Measurements from ENCODE around the gene KLHDC8B.
A peak's percentile ranks its signal among the peaks of the same experiment; 100 is the strongest.
"Not testable (repeated sequence)": the region's sequence is repeated elsewhere in the genome, so short reads cannot be mapped to it uniquely, and the experiment has no call there.

The KLHDC8B gene

GRCh38 chr3:49174397-49174985, 3.1 kb downstream of the KLHDC8B start:
- DNase-seq = no peak
- intact Hi-C loops (cut with DNase I) = loop anchor here (5.0 kb wide), 1 partner anchor 103 kb away; the partner anchor contains the start of gene C3orf62

DNA sequence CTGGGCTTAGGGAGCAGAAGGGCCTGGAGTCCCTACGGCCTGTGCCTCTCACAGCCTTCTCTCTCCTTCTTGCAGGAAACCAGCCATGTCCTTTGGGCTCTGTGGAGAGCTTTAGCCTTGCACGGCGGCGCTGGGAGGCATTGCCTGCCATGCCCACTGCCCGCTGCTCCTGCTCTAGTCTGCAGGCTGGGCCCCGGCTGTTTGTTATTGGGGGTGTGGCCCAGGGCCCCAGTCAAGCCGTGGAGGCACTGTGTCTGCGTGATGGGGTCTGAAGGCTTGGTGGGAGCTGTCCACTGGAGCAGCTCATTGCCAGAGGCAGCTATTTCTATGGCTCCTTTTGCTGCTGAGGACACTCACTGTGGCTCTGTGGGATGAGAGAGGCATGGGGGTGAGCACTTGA, 4.1 kb downstream of the KLHDC8B start:
- intact Hi-C loops (cut with DNase I) = no loop called here
- DNase-seq = no peak

DNA sequence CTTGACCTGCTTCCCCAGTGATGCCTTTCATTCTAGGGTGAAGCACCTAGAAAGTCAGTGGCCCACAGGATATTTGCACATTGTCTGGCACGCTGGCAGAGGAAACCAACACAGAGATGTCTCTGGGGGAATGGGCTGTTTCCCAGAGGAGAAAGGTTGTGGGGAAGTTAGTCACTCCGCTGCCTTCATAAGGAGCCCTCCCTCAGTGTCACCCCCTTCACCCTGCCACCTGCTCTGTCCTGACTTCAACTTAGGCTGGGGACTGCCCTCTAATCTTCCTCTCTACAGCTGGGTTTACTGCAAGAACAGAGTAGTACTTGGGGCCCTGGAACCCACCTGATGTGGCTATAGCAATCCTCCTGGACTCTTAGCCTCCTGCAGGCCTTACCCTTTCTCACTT, 5.7 kb downstream of the KLHDC8B start:
- intact Hi-C loops (cut with DNase I) = no loop called here
- no peak for DNase-seq

- intact Hi-C loops (cut with DNase I) = no loop called here
- no peak for DNase-seq
Measured at GRCh38 chr3:49180116-49180515, 8.7 kb downstream of the KLHDC8B start.

- no peak for DNase-seq
- intact Hi-C loops (cut with DNase I) = no loop called here
Measured at GRCh38 chr3:49181351-49181750, 10.0 kb downstream of the KLHDC8B start.

GRCh38 chr3:49182682-49183081, 11.3 kb downstream of the KLHDC8B start:
- DNase-seq = no peak
- intact Hi-C loops (cut with DNase I) = no loop called here

GRCh38 chr3:49183873-49184272, 12.5 kb downstream of the KLHDC8B start:
- no peak for DNase-seq
- intact Hi-C loops (cut with DNase I) = no loop called here

GRCh38 chr3:49191741-49192140, 20.3 kb downstream of the KLHDC8B start:
- intact Hi-C loops (cut with DNase I) = no loop called here
- DNase-seq = no peak

DNA sequence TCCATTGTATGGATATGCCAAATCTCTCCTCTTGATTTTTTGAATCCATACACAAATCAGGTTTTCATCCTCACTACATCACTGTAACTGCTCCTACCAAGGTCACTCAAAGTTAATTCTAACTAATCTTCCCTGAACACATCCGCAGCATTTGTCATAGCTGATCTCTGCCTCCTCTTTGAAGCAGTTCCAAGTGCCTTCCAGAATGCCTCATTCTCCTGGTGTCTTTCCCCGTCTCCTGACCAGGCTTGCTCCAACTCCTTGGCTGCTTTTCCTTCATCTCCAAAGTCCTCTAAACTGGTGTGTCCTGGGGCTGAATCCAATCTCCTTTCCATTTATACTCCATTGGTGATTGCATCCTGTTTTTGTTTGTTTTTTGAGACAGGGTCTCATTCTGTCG, 26.8 kb downstream of the KLHDC8B start:
- intact Hi-C loops (cut with DNase I) = no loop called here
- no peak for DNase-seq

DNA sequence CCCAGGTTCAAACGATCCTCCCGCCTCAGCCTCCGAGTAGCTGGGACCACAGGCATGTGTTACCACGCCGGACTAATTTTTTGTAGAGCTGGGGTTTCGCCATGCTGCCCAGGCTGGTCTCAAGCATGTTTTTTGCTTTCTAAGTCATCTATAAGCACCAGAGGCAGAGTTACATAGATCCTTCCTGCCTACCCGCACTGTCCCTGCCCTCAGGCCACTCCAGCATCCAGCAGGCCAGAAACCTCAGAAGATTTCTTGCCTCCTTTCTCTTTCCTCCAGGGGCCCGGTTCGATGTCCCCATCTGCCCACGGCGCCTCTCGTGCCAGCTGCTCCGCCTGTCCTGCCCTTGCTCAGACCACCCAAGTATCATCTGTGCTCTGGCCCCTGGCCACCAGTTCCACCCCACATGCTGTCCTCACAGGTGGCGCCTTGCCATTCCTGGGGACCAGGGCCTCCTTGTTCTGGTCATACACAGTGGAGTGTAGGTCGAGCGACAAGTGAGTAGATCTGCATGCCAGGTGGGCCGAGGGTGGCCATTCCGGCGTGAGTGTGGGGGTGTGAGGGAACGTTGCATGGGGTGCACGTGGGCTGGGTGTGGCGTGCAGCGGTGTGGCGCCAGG, 27.3 kb downstream of the KLHDC8B start:
- DNase-seq = no peak
- intact Hi-C loops (cut with DNase I) = no loop called here

DNA sequence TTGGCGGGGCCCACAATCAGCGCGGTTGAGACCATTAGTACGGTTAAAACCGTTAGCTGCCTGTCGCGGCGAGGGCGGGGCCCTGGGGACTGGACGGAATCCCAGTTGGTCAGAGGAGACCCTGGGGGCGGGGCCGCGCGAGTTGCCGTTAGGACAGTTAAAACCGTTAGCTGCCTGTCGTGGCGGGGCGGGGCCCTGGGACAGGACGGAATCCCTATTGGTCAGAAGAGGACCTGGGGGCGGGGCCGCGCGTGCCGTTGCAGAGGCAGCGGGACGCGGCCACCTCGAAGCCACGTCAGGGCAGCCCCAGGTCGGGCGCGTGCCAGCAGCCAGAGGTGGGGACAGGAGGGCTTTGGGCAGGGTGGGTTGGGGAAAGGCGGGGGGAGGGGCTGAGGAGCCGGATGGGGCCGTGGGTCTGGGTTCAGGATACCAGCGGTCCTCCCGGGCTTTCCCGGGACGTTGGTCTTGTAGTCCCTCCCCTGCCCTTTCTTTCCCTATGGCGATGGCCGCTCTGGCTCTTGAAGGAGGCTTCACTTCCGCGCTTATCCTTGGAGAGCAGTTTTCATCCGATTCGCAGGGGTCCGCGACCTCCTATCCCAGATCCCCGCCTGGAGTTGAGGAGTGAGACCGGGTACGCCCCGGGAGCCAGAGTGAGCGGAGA, 28.0 kb downstream of the KLHDC8B start:
- peak; percentile 3 to 77 (median 48) for DNase-seq
- intact Hi-C loops (cut with DNase I) = no loop called here

GRCh38 chr3:49199900-49200281, 28.5 kb downstream of the KLHDC8B start:
- intact Hi-C loops (cut with DNase I) = no loop called here
- DNase-seq = no peak

GRCh38 chr3:49213541-49213943, 42.1 kb downstream of the KLHDC8B start:
- no peak for DNase-seq
- intact Hi-C loops (cut with DNase I) = no loop called here

DNA sequence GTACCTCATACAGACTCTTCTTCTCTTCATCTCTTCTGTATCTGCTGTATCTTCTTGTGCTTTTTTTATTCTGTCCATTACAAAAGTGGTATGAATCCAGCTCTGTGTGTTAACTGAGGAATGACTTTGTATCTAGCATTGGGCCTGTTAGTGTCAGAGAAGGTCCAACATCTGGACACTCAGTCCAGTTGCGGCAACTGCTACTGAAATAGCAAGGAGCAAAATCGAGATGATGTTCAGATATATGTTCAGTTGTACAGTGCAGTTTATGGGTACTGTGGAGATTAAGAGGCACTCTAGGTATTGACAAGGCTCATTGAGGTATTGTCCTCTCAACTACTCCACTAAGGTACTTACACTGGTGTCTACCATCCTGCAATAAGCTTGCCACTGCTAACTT, 42.6 kb downstream of the KLHDC8B start:
- no peak for DNase-seq
- intact Hi-C loops (cut with DNase I) = no loop called here

DNA sequence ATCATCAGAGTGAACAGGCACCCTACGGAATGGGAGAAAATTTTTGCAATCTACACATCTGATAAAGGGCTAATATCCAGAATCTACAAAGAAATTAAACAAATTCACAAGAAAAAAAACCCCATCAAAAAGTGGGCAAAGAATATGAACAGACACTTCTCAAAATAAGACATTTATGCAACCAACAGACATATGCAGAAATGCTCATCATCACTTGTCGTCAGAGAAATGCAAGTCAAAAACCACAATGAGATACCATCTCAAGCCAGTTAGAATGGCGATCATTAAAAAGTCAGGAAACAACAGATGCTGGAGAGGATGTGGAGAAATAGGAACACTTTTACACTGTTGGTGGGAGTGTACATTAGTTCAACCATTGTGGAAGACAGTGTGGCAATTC, 45.3 kb downstream of the KLHDC8B start:
- DNase-seq; intact Hi-C loops (cut with DNase I): not testable (repeated sequence)

- DNase-seq; intact Hi-C loops (cut with DNase I): not testable (repeated sequence)
Measured at GRCh38 chr3:49217108-49217507, 45.7 kb downstream of the KLHDC8B start.

DNA sequence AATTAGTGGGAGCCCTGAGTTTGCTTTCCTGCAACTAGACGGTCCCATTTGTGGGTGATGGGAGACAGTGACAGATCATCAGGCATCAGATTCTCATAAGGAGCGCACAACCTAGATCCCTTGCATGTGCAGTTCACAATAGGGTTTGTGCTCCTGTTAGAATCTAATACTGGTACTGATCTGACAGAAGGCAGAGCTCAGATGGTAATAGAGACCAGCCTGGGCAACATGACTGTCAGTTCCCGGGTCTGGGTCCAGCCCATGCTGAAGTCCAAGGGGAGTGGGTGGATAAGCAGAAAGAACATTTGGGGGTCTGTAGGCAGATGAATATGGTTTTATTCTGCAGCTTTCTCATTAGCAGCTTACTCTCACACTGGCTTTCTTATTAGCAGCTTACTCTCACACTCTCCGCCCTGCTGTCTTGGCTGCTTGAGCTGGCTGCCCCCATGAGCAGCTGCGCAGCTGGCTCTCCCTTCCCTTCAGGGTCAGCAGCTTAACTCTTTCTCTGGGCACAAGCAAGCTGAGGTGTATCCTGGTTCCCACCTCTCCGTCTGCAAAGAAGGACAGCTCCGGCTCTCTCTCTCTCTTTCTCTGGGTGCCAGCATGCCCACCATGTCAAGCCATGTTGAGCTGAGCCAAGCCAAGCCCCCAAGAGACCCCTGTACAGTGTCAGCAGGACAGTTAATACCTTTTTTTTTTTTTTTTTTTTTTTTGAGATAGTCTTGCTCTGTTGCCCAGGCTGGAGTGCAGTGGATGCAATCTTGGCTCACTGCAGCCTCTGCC, 46.5 kb downstream of the KLHDC8B start:
- intact Hi-C loops (cut with DNase I) = no loop called here
- DNase-seq = peak in 3 of 42 donors; percentile 9 to 32 (median 14)

GRCh38 chr3:49218471-49218989, 47.1 kb downstream of the KLHDC8B start:
- intact Hi-C loops (cut with DNase I) = not testable (repeated sequence)
- DNase-seq = peak in 34 of 42 donors; percentile 3 to 75 (median 36)

DNA sequence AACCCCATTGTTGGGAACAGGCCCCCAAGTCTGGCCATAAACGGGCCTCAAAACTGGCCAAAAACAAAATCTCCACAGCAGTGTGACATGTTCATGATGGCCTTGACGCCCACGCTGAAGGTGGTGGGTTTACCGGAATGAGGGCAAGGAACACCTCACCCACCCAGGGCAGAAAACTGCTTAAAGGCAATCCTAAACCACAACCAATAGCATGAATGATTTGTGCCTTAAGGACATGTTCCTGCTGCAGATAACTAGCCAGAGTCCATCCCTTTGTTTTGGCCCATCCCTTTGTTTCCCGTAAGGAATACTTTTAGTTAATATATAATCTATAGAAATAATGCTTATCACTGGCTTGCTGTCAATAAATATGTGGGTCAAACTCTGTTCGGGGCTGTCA, 47.7 kb downstream of the KLHDC8B start:
- intact Hi-C loops (cut with DNase I) = no loop called here
- no peak for DNase-seq
